Measurements from ENCODE around the gene SPAG6.

The SPAG6 gene

GRCh38 chr10:22344781-22345300 lies 455 bp upstream of the SPAG6 start (continued):
- TF ChIP-seq ZNF513 (tag by site-specific recombination; IDR thresholded peaks at IDR 0.05) (no peak), BCL6B (tag by site-specific recombination; IDR thresholded peaks at IDR 0.05) (no peak), ZNF426 (tag by site-specific recombination; IDR thresholded peaks at IDR 0.05) (no peak), ZNF561 (tag by site-specific recombination; IDR thresholded peaks at IDR 0.05; ENCODE audit: borderline replicate concordance) (no peak)

GRCh38 chr10:22346096-22346661 lies 883 bp downstream of the SPAG6 start:
- no peak overlapping the region for H3K4me3 ChIP-seq (ENCODE audit: low read depth, low read length)
- peaks cover 2% of the 10 kb centered on the region; the same call in 1 of the 2 replicates for H3K4me1 ChIP-seq (ENCODE audit: control insufficient read depth, insufficient read depth, low read length)
- H3K36me3 ChIP-seq (ENCODE audit: control insufficient read depth in 2 of 2, insufficient read depth in 1 of 2, low read length in 2 of 2): no peaks in the 10 kb centered on the region
- ChIA-PET POLR2A (interaction anchor here (1.4 kb wide), 1 partner anchor 30 kb away, joined by 7 read pairs; the partner anchor contains the start of gene COMMD3), CTCF (no interaction called here)
- TF ChIP-seq TSHZ1 (tag by site-specific recombination; IDR thresholded peaks at IDR 0.05; ENCODE audit: borderline replicate concordance) (no peak), ZNF555 (tag by site-specific recombination; conservative IDR thresholded peaks at IDR 0.05) (no peak), ZBTB44 (tag by site-specific recombination; IDR thresholded peaks at IDR 0.05) (no peak), ZNF510 (tag by site-specific recombination; IDR thresholded peaks at IDR 0.05; ENCODE audit: insufficient replicate concordance) (no peak), ZNF610 (tag by site-specific recombination; IDR thresholded peaks at IDR 0.05; ENCODE audit: borderline replicate concordance) (no peak), KLF7 (tag by site-specific recombination; IDR thresholded peaks at IDR 0.05; ENCODE audit: borderline replicate concordance) (no peak), ZNF571 (tag by site-specific recombination; IDR thresholded peaks at IDR 0.05) (no peak), ZNF366 (tag by site-specific recombination; conservative IDR thresholded peaks at IDR 0.05) (peak; percentile 48), KLF16 (tag by site-specific recombination; IDR thresholded peaks at IDR 0.05) (no peak), HOXA7 (CRISPR knock-in tag; IDR thresholded peaks at IDR 0.05; ENCODE audit: borderline replicate concordance) (no peak), ZNF513 (tag by site-specific recombination; IDR thresholded peaks at IDR 0.05) (peak; percentile 85)
- no peak overlapping the region for H3K27ac ChIP-seq (ENCODE audit: extremely low read depth, low read depth, low read length)
- no peaks in the 10 kb centered on the region for H3K9me3 ChIP-seq (ENCODE audit: control insufficient read depth, insufficient read depth, low read depth, low read length)

All from HEK293 (cell line).